Jurkat, Clone E6-1 (cell line): Measurements from ENCODE around the gene TNS2. TPM values are rescaled to one million over a fixed set of nuclear protein-coding genes. Genes with fewer than 3 reads are reported as not detected.
"Not testable (repeated sequence)": the region's sequence is repeated elsewhere in the genome, so short reads cannot be mapped to it uniquely, and the experiment has no call there.

ENCODE experiments used
- DNase-seq: peaks from one replicate; pipeline ENCODE4 v3.0.0-alpha.2; 2011; ENCODE audit warnings: low read depth, low spot score
- H3K4me3 ChIP-seq: 2 replicates; pipeline ENCODE4 v1.5.1; 2011; ENCODE audit warnings: mild to moderate bottlenecking, low read length, control low read depth, moderate library complexity
- polyA plus RNA-seq: library from polyadenylated mRNA; unstranded; fragments of >200 nt; gene quantifications from one replicate; pipeline ENCODE4 v1.2.1, GENCODE V29; 2012; ENCODE audit warnings: missing spikeins; ENCODE audit not compliant: insufficient read length, insufficient read depth

TNS2 gene
- polyA plus RNA-seq, result 1.9 TPM

GRCh38 chr12:53049571-53050318 is at the start of gene TNS2:
Gene TNS2, plus strand, starts transcription at chr12:53050065. Its CDS starts 121 bp downstream, at chr12:53050186.
- DNase-seq, result no peak
- no peak within 1 kb of the TSS for H3K4me3 ChIP-seq

- DNase-seq, result no peak
- H3K4me3 ChIP-seq, result no peak overlapping the region
These were observed 45.7 kb upstream of the TNS2 start for GRCh38 chr12:53004178-53004577.

- no peak for DNase-seq
These were observed 45.3 kb upstream of the TNS2 start for GRCh38 chr12:53004582-53004981.

GRCh38 chr12:53005215-53005985 is 44.5 kb upstream of the TNS2 start:
- H3K4me3 ChIP-seq, result peak overlapping the region; percentile 99
- no peak for DNase-seq

More at GRCh38 chr12:53004582-53004981, 45.3 kb upstream of the TNS2 start:
- no peak overlapping the region for H3K4me3 ChIP-seq

- DNase-seq, result peak; percentile 99
- peak within 1 kb of the TSS; percentile 99 for H3K4me3 ChIP-seq
These were observed 43.7 kb upstream of the TNS2 start, which contains the start of gene EIF4B for GRCh38 chr12:53005986-53006809. Gene EIF4B, plus strand, starts transcription at chr12:53006456. Its CDS starts 28 bp downstream, at chr12:53006484.

- DNase-seq, result peak; percentile 75
These were observed 43.0 kb upstream of the TNS2 start for GRCh38 chr12:53006810-53007309.

GRCh38 chr12:53007343-53007742 is 42.5 kb upstream of the TNS2 start:
- H3K4me3 ChIP-seq, result peak overlapping the region; percentile 99
- DNase-seq, result no peak

More at GRCh38 chr12:53006810-53007309, 43.0 kb upstream of the TNS2 start:
- H3K4me3 ChIP-seq, result peak overlapping the region; percentile 99

GRCh38 chr12:53008760-53009159 is 41.1 kb upstream of the TNS2 start:
- not testable (repeated sequence) for H3K4me3 ChIP-seq, DNase-seq

- no peak for DNase-seq
- no peak overlapping the region for H3K4me3 ChIP-seq
These were observed 38.9 kb upstream of the TNS2 start for GRCh38 chr12:53010955-53011354.

GRCh38 chr12:53011889-53012288 is 38.0 kb upstream of the TNS2 start:
- no peak for DNase-seq
- H3K4me3 ChIP-seq, result no peak overlapping the region

GRCh38 chr12:53012928-53013327 is 36.9 kb upstream of the TNS2 start:
- DNase-seq, result no peak
- H3K4me3 ChIP-seq, result no peak overlapping the region

- no peak overlapping the region for H3K4me3 ChIP-seq
- DNase-seq, result no peak
These were observed 35.2 kb upstream of the TNS2 start for GRCh38 chr12:53014709-53015108.

- H3K4me3 ChIP-seq, result no peak overlapping the region
- no peak for DNase-seq
These were observed 24.6 kb upstream of the TNS2 start for GRCh38 chr12:53025250-53025649.

- not testable (repeated sequence) for DNase-seq, H3K4me3 ChIP-seq
These were observed 22.9 kb upstream of the TNS2 start for GRCh38 chr12:53027014-53027413.

- no peak for DNase-seq
- H3K4me3 ChIP-seq, result no peak overlapping the region
These were observed 18.2 kb upstream of the TNS2 start for GRCh38 chr12:53031616-53032015.

- DNase-seq, H3K4me3 ChIP-seq: not testable (repeated sequence)
These were observed 16.0 kb upstream of the TNS2 start for GRCh38 chr12:53033832-53034231.

GRCh38 chr12:53034459-53034858 is 15.4 kb upstream of the TNS2 start:
- no peak for DNase-seq
- no peak overlapping the region for H3K4me3 ChIP-seq

GRCh38 chr12:53036802-53037201 is 13.1 kb upstream of the TNS2 start:
- no peak for DNase-seq
- no peak overlapping the region for H3K4me3 ChIP-seq

- H3K4me3 ChIP-seq, result no peak overlapping the region
These were observed 10.0 kb upstream of the TNS2 start for GRCh38 chr12:53039851-53040250.

More at GRCh38 chr12:53039851-53040250, 10.0 kb upstream of the TNS2 start:
- no peak for DNase-seq
